Stimulated activated CD4-positive, alpha-beta T cell treated with anti-CD3 and anti-CD28 coated beads, Interleukin-2, amount 100 ng/mL, for 4 hours (primary cell): Measurements from ENCODE around the gene SOD2.
"Not testable (repeated sequence)": the region's sequence is repeated elsewhere in the genome, so short reads cannot be mapped to it uniquely, and the experiment has no call there.

ENCODE experiments used
- DNase-seq: peaks from one replicate; pipeline ENCODE4 v3.0.0-alpha.2; 2020; ENCODE audit warnings: low read depth

The SOD2 gene

DNA sequence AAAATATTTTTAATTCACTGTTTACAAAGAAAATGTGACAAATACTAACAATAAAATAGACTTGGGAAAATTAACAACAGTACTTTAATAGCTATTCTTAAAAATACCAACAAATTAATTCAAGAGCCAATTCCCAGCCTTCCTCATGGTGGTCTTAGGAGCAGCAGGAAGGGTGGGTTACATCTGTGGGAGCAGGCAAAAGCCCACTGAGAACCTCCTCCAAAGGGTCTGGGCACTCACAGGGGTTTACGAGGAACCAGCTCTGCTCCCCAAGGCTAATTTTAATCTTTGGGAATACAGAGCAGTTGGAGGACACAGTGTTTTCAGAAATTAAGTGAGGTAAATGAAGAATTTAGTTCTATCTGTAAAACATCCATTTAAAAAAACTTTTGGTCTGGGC, 10.2 kb downstream of the SOD2 start:
- DNase-seq = no peak

DNA sequence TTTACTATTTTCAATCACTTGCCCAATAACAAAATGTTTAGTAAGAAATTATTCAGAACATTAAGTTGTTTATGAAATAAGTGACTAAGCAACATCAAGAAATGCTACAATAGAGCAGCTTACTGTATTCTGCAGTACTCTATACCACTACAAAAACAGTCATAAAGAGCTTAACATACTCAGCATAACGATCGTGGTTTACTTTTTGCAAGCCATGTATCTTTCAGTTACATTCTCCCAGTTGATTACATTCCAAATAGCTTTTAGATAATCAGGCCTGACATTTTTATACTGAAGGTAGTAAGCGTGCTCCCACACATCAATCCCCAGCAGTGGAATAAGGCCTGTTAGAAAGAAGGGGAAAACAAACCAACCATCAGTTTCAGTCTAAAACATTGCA, 10.7 kb downstream of the SOD2 start:
- DNase-seq = no peak

DNA sequence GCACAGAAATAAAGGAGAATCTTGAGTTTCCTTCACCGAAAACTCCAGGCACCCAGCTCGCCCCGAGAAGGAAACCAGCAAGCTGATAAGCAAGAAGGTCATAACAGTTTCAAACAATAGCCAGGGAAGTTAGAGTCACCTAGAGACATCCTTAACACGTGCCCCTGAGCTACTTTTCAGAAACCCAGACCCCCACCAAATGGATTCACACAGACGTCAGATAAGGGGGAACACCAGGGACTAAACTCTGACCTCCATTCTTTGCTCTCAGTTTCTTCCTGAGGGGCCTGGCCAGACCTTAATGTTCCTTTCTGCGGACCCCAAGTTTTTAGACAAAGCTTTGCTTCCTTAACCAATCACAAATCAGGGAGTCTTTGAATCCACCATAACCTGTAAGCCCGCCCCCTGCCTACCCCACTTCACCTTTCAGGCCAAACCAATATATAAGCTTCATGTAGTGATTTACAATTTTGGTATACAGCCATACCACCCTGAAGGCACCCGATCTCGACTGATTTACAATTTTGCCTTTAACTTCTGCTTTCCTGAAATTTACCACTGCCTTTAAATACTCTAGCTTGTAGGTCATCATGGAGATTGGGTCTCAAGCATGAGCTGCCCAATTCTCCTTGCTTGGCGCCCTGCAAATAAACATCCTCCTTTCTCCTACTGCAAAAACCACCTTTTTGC, 11.7 kb downstream of the SOD2 start:
- no peak for DNase-seq

DNA sequence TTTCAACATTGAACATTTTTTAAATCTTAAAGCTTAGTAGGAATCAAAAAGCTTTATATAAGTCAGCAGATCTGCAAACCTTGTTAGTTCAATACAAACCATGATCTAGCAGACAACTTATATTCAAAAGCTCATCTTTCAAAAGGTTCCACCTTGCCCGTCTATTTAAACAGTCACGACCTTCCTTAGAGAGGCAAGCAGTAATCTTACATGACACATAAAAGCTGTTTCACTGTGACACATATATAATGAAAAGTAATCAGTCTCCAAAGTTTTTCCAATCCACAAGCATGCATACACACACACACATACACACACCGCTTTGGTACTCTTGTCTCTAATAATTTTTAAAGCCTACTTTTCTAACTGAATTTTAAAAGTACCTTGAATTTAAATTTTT, 12.9 kb downstream of the SOD2 start:
- no peak for DNase-seq

GRCh38 chr6:159679091-159680077, 13.7 kb downstream of the SOD2 start:
- DNase-seq = no peak

GRCh38 chr6:159678574-159678973, 14.5 kb downstream of the SOD2 start:
- DNase-seq = no peak

DNA sequence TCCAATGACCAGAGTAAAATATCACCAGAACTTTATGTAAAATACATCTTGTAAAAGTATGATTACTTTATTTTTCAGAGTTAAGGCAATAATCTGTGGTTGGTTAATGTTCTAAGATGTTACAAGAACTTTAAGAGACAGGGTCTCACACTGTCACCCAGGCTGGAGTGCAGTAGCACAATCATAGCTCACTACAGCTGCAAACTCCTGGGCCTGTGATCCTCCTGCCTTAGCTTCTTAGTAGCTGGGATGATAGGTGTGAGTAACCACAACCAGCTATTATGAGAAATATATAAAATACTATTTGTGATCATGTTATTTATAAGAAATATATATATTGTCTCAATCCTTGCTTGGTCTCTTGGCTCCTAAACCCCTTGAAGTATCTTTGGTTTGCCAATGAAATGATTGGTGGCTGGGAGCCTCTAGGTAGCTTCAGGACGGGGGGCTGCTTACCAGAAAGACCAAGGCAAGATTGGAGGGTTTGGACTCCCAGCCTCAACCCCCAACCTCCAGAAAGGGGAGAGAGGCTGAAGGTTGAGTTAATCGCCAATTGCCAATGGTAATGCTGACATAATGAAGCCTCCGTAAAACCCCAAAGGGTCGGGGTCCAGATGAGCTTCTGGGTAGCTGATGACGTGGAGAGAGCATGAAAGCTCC, 15.4 kb downstream of the SOD2 start:
- DNase-seq = no peak

GRCh38 chr6:159676890-159677505, 16.0 kb downstream of the SOD2 start:
- DNase-seq = no peak

GRCh38 chr6:159676236-159676635, 16.8 kb downstream of the SOD2 start:
- DNase-seq = not testable (repeated sequence)

- no peak for DNase-seq
Measured at GRCh38 chr6:159665868-159666635, 27.0 kb downstream of the SOD2 start.

DNA sequence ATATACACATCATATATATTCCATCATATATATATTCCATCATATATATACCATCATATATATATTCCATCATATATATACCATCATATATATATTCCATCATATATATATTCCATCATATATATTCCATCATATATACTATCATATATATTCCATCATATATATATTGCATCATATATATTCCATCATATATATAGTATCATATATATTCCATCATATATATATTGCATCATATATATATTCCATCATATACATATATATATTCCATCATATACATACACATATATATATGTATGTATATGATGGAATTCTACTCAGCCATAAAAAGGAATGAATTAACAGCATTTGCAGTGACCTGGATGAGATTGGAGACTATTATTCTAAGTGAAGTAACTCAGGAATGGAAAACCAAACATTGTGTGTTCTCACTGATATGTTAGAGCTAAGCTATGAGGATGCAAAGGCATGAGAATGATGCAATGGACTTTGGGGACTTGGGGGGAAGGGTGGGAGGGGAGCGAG, 29.6 kb downstream of the SOD2 start:
- DNase-seq = not testable (repeated sequence)

DNA sequence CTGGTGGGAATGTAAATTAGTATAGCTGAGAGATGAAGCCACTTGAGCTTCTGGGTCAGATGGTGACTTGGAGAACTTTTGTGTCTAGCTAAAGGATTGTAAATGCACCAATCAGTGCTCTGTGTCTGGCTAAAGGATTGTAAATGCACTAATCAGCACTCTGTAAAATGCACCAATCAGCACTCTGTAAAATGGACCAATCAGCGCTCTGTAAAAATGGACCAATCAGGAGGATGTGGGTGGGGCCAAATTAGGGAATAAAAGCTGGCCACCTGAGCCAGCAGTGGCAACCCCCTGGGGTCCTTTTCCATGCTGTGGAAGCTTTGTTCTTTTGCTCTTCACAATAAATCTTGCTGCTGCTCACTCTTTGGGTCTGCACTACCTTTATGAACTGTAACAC, 31.1 kb downstream of the SOD2 start:
- not testable (repeated sequence) for DNase-seq

- no peak for DNase-seq
Measured at GRCh38 chr6:159655409-159655988, 37.5 kb downstream of the SOD2 start.

- DNase-seq = no peak
Measured at GRCh38 chr6:159654483-159655098, 38.5 kb downstream of the SOD2 start.

- DNase-seq = no peak
Measured at GRCh38 chr6:159650314-159650713, 42.7 kb downstream of the SOD2 start.

DNA sequence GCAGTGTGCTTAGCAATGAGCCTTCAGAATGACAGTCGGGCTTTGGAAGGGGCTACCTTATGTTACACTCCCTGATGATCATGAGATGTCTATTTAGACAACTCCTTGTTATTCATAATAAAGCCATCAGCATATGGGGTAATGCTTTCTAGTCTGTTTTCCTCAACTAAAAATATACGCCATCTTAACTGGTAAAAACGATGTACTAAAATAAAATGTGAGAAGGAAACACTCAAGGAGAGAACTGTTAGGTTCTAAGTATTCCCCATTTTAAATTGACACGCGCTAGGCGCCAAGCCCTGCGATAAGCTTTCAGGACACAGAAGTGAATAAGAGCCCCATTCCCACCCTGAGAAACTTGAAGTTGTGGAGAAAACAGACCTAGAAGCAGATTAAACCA, 43.6 kb downstream of the SOD2 start:
- DNase-seq = no peak

- no peak for DNase-seq
Measured at GRCh38 chr6:159646733-159647132, 46.3 kb downstream of the SOD2 start.

DNA sequence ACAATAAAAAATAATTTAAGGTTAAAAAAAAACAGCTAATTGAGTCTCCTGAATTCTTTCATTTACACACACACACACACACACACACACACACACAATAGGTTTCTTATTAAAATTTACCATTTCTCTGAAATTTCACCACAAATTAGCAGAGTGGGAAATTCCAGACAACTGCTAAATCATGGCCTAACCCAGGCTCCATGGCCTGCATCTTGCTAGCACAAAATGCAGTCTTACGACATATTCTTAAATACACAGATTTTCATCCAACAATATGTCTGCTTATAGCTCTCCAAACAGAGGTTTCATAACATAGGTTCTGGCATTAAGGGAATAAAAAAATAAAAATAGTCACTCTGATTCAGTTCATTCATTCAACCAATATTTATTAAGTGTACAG, 46.9 kb downstream of the SOD2 start:
- no peak for DNase-seq

- no peak for DNase-seq
Measured at GRCh38 chr6:159645640-159646039, 47.4 kb downstream of the SOD2 start.
